MM.1S (cell line): ENCODE measurements around the gene RMI1.

ENCODE experiments used
- EZH2 ChIP-seq: fragments of 300-600 bp; sonication (generic); optimal IDR thresholded peaks from 2 replicates; pipeline ENCODE3; 2017; ENCODE audit warnings: low read depth, mild to moderate bottlenecking, antibody characterized with exemption, low read length, mixed read lengths
- EZH2phosphoT487 ChIP-seq: fragments of 300-600 bp; sonication (generic); IDR thresholded peaks from 2 replicates; pipeline ENCODE4 v1.6.1; 2018; ENCODE audit warnings: antibody characterized with exemption, low read length
- TF ChIP-seq, protein P1 (sequence below): fragments of 300-600 bp; sonication (generic); IDR thresholded peaks from 2 replicates; pipeline ENCODE4 v1.5.1; 2016; ENCODE audit warnings: antibody characterized with exemption, low read length, mixed read lengths

DNA sequence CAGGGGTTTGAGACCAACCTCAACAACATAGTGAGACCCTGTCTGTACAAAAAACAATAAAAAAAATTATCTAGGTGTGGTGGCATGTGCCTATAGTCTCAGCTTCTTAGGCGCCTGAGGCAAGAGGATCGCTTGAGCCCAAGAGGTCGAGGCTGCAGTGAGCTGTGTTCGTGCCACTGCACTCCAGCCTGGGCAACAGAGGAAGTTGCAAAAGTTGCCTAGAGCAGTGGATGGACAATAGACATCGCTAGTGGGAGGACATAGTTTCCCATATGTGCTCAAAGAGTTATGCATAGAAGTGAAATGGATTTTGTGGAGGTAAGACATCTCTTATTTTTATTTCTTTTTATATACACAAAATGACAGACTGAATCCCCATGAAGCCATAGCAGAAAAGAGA lies 19.6 kb upstream of the RMI1 start:
- TF ChIP-seq, protein P1, sequence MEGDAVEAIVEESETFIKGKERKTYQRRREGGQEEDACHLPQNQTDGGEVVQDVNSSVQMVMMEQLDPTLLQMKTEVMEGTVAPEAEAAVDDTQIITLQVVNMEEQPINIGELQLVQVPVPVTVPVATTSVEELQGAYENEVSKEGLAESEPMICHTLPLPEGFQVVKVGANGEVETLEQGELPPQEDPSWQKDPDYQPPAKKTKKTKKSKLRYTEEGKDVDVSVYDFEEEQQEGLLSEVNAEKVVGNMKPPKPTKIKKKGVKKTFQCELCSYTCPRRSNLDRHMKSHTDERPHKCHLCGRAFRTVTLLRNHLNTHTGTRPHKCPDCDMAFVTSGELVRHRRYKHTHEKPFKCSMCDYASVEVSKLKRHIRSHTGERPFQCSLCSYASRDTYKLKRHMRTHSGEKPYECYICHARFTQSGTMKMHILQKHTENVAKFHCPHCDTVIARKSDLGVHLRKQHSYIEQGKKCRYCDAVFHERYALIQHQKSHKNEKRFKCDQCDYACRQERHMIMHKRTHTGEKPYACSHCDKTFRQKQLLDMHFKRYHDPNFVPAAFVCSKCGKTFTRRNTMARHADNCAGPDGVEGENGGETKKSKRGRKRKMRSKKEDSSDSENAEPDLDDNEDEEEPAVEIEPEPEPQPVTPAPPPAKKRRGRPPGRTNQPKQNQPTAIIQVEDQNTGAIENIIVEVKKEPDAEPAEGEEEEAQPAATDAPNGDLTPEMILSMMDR, result no peak
- no peak for TF ChIP-seq EZH2phosphoT487
- no peak for TF ChIP-seq EZH2
